ENCODE data around the gene FBXL15.
A peak's percentile ranks its signal among the peaks of the same experiment; 100 is the strongest.

The FBXL15 gene

GRCh38 chr10:102398172-102399020 lies 22.2 kb upstream of the FBXL15 start:
- DNase-seq (ENCODE audit: low read depth): no peak

- peak; percentile 78 for DNase-seq (ENCODE audit: low read depth)
Measured at GRCh38 chr10:102399217-102400021, 21.2 kb upstream of the FBXL15 start.

- no peak for DNase-seq (ENCODE audit: low read depth)
Measured at GRCh38 chr10:102400076-102400475, 20.6 kb upstream of the FBXL15 start.

- DNase-seq (ENCODE audit: low read depth): no peak
Measured at GRCh38 chr10:102400598-102401341, 19.9 kb upstream of the FBXL15 start.

- no peak for DNase-seq (ENCODE audit: low read depth)
Measured at GRCh38 chr10:102401342-102401654, 19.3 kb upstream of the FBXL15 start.

GRCh38 chr10:102401735-102402511 lies 18.7 kb upstream of the FBXL15 start:
- no peak for DNase-seq (ENCODE audit: low read depth)

GRCh38 chr10:102402512-102402896 lies 18.1 kb upstream of the FBXL15 start:
- no peak for DNase-seq (ENCODE audit: low read depth)

- DNase-seq (ENCODE audit: low read depth): no peak
Measured at GRCh38 chr10:102403115-102403514, 17.5 kb upstream of the FBXL15 start.

GRCh38 chr10:102404361-102405107 lies 16.1 kb upstream of the FBXL15 start:
- no peak for DNase-seq (ENCODE audit: low read depth)

GRCh38 chr10:102405108-102405571 lies 15.5 kb upstream of the FBXL15 start:
- DNase-seq (ENCODE audit: low read depth): no peak

GRCh38 chr10:102405632-102406031 lies 15.0 kb upstream of the FBXL15 start:
- no peak for DNase-seq (ENCODE audit: low read depth)

- no peak for DNase-seq (ENCODE audit: low read depth)
Measured at GRCh38 chr10:102406815-102407214, 13.8 kb upstream of the FBXL15 start.

GRCh38 chr10:102407425-102408130 lies 13.1 kb upstream of the FBXL15 start:
- DNase-seq (ENCODE audit: low read depth): no peak

GRCh38 chr10:102408131-102408727 lies 12.4 kb upstream of the FBXL15 start:
- no peak for DNase-seq (ENCODE audit: low read depth)

GRCh38 chr10:102408728-102409603 lies 11.7 kb upstream of the FBXL15 start:
- peak; percentile 75 for DNase-seq (ENCODE audit: low read depth)

GRCh38 chr10:102409604-102410428 lies 10.8 kb upstream of the FBXL15 start:
- no peak for DNase-seq (ENCODE audit: low read depth)

- DNase-seq (ENCODE audit: low read depth): peak; percentile 46
Measured at GRCh38 chr10:102410429-102411073, 10.1 kb upstream of the FBXL15 start.
